ENCODE measurements around the gene DYNLRB2.

The DYNLRB2 gene
- 0 to 0.15 (median 0.06) reads per million in 4 donors for total RNA-seq

- DNase-seq = peak; percentile 82 to 96 (median 86)
These were observed at the start of gene DYNLRB2 for GRCh38 chr16:80540516-80541305. TSS of gene DYNLRB2 (plus strand) at chr16:80540993. CDS start at chr16:80541077, 84 bp downstream.

GRCh38 chr16:80500116-80500859, 40.5 kb upstream of the DYNLRB2 start:
- DNase-seq = no peak

DNA sequence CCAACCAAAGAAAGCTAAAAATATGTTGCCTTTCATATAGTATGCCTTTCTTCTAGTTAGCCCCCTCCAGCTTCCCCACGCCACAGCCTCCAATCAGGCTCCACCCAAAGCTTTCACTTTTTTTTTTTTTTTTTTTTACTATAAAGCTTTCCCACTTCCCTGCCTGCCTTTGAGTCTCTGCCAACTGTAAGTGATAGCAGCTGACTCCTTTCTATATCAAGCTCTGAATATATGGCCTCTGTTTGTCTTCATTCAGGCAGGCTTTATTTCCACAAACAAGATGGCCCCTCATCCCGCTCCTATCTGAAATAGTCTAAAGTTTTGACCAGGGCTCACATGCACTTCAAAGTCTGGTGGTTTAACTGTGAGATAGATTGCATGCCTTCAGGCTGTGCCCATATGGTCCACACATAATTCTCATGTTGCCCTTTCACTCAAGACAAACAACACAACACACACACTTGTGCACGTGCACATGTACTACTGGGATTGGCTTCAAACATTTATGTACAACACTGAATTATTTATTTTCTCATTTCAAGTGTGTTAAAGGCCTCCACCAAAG, 39.8 kb upstream of the DYNLRB2 start:
- no peak for DNase-seq

GRCh38 chr16:80503107-80503506, 37.7 kb upstream of the DYNLRB2 start:
- DNase-seq = no peak

DNA sequence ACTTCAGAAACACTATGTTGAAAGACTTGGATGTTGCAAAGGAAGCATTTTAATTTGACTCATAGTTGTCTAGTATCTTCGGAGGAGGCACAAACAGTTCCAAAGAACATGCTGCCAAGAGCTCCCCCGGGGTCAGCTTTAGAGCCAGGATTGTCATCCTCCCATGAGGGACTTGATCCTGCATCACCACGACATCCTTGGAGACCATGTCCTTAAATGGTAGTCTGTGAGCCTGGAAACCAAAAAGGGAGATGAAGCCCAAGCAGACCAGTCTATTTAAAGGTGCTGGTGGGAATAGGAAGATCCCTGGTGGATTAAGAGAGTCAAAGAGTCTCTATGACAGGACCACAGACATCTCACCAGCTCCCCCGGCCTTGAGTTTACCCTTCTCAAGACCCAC, 33.3 kb upstream of the DYNLRB2 start:
- DNase-seq = no peak

- DNase-seq = no peak
These were observed 30.9 kb upstream of the DYNLRB2 start for GRCh38 chr16:80509872-80510271.

DNA sequence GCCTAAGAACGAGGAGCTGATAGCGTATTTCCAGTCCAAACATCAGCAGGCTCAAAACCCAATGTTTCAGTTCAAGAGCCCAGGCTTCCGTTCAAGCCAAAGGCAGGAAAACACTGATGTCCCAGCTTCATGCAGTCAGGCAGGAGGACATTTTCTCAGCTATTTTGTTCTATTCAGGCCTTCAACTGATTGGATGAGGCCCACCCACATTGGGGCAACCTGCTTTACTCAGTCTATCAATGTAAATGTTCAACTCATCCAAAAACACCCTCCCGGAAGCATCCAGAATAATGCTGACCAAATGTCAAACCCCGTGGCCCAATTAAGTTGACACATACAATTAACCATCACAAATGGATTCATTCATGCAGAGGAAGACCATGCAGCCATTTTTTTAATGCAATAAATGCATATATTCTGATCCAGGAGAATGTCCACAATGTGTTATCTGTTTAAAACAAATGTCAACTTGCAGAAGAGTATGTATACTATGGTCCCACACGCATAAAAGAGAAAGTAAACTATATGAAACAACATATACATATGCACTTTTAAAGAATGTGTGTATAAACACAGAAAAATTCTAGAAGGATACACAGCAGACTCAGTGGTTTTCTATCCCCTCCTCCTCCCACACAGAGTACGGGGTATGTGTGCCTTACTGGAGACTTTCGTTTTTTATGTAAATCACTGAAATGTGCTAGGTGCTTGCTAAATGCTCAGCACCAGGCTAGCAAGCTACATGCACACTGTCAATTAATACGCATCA, 28.8 kb upstream of the DYNLRB2 start:
- DNase-seq = no peak

DNA sequence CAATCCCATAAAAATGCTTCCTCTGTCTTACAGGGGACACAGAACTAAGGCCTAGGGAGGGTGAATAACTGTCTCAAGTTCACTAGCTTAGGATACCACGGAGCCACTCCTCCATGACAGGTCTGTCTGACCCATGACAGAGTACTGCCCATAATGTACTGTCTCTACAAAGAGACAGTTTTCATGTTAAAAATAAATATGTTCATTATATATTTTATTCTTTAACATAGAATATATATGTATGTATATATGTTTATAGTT, 28.3 kb upstream of the DYNLRB2 start:
- DNase-seq = no peak

GRCh38 chr16:80515374-80515773, 25.4 kb upstream of the DYNLRB2 start:
- no peak for DNase-seq

DNA sequence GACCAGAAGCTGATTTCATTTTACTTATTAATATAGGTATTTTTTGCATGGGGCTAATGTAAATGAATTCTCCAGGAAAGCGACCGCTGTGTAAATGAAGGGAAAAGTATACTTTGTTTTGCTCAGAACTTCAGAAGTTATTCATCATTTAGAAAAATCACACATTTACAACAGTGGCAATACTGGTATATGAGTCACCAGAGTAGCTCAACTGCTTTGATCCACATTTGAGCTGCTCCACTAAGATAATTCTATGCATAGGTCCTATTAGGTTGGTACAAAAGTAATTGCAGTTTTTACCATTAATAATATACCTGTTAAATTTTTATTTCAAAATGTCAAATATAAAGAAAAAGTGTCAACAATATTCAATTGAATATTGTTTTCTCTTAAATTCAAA, 22.9 kb upstream of the DYNLRB2 start:
- no peak for DNase-seq

- DNase-seq = peak in 2 of 5 donors; percentile 2 to 79
These were observed 22.4 kb upstream of the DYNLRB2 start for GRCh38 chr16:80518436-80518835.

- DNase-seq = no peak
These were observed 21.6 kb upstream of the DYNLRB2 start for GRCh38 chr16:80519189-80519588.

- no peak for DNase-seq
These were observed 15.4 kb upstream of the DYNLRB2 start for GRCh38 chr16:80525420-80525819.

- DNase-seq = peak in 4 of 5 donors; percentile 32 to 68 (median 50)
These were observed 14.3 kb upstream of the DYNLRB2 start for GRCh38 chr16:80526418-80527061.

DNA sequence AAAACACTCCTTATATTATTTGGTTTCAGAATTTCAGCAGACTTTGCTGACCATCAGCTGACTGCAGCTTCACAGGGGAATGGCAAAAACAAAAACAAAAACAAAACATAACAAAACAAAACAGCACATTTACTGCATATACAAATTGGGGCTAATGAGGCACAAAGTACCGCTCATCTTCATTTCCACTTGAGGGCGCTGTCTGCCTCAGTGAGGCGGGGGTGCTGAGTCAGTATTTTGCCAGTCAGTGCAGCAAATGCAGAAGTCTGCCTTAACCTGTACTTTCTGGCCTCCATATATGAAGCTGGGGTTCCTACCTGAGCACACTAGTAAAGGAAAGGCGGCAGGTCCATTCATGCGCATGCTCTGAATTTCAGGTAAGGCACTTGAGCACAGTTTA, 13.5 kb upstream of the DYNLRB2 start:
- DNase-seq = peak in 3 of 5 donors; percentile 14 to 79 (median 20)

- no peak for DNase-seq
These were observed 10.3 kb upstream of the DYNLRB2 start for GRCh38 chr16:80530479-80530878.

- DNase-seq = peak in 1 of 5 donors; percentile 60
These were observed 4.6 kb upstream of the DYNLRB2 start for GRCh38 chr16:80536238-80536637.

- DNase-seq = no peak
These were observed 507 bp downstream of the DYNLRB2 start for GRCh38 chr16:80541306-80541694.

DNA sequence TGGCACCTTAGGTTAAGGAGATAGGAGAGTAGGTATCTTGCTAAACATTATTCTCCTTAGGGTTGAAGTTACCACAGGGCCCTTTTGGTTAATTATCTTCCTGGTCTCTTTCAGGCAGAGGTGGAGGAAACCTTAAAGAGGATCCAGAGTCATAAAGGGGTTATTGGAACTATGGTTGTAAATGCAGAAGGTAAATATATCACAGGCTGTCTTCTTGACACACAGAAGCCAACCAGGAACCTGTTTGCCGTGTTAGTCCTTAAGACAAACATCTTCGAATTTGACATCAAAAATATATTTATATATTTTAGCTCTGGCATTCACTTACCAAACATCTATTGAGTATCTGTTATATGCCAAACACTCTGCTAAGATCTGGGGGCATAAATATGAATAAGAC, 2.4 kb downstream of the DYNLRB2 start:
- DNase-seq = no peak

DNA sequence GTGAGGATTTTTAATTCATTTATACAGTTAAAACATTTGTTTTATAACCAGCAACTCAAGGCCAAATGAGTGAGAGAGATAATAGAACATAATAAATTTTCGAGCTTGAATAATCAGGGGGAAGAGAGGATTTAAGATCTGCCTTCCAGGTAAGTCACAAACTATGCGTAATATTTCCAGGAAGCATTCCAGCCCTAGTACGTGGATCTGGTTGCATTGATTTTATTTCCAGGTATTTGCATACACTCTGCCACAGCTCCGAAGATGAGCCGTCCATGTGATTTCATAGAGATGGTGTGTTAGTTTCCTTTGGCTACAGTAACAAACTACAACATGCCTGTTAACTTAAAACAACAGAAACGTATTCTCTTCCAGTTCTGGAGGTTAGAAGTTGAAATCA, 3.5 kb downstream of the DYNLRB2 start:
- DNase-seq = no peak

DNA sequence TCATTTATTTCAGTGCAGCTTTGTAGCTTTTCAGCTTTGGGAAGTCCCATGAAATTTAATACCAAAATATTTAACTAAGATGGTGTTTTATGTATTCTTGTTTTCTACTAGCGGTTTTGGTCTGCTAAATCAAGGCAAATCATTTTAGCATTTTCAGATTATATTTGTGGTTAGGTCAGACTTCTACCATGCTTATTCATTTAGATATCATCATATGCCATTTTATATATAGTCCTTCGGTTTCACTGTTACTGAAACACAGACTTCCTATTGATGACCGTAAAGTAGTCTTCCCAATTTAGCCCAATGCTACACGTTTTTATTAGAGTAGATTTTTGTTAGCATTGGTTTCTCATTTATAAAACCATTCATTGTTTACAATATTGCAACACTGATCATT, 5.5 kb downstream of the DYNLRB2 start:
- no peak for DNase-seq

GRCh38 chr16:80547145-80547544, 6.4 kb downstream of the DYNLRB2 start:
- peak in 1 of 5 donors; percentile 22 for DNase-seq

GRCh38 chr16:80552277-80552676, 11.5 kb downstream of the DYNLRB2 start:
- no peak for DNase-seq
